Epidermal melanocyte (primary cell): ENCODE data around the gene NAXD.
"Not testable (repeated sequence)": the region's sequence is repeated elsewhere in the genome, so short reads cannot be mapped to it uniquely, and the experiment has no call there.

Source experiments
- DNase-seq: peaks from one replicate; pipeline ENCODE4 v3.0.0; 2011; ENCODE audit warnings: low spot score; ENCODE audit not compliant: insufficient read length

NAXD gene

DNA sequence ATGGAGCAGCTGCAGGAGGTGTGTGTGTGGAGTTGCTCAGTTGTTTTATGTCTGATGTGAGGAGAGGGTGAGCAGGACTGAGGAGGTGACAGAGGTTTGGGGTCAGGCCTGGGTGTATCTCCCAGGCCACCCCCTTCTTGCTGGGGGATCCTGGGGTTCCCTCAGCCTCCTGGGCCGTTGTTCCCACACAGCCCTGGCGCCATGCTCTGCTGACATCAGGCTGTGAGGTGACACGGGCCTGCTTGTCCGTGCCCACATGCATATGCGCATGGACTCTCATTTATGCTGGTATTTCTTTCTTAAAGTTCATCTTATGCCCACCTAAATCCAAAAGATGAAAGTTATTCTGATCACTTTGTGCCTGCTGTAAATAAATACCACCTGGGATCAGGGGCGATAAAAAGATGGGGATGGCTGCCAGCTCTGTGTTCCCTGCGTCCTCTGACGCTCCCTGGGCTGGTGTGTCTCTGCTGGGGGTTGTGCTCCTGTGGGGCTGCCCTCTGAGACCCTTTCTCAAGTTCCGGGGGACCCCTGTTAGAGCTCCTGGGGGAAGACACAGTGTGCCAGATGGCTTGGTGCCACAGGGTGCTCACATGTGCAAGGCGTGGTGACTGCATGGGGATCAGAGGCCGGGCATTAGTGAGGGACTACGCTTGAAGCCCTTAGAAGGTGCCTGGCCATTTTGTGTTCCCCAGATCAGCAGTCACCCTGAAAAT lies 12.6 kb downstream of the NAXD start:
- DNase-seq = no peak

DNA sequence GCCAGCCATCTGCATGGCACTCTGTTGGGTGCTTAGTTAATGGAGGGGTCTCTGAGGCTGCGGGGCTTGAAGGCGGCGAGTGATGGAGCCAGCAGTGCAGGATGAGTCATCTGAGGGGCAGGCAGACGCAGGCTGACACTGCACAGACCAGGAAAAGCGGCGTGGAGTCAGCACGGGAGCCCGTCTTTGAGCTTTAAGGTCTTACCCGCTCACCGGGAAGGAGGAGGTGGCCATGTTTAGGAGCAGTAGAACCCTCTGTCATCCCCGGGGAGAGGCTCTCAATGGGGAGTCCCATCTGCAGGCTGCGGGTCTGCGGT lies 13.1 kb downstream of the NAXD start:
- no peak for DNase-seq

DNA sequence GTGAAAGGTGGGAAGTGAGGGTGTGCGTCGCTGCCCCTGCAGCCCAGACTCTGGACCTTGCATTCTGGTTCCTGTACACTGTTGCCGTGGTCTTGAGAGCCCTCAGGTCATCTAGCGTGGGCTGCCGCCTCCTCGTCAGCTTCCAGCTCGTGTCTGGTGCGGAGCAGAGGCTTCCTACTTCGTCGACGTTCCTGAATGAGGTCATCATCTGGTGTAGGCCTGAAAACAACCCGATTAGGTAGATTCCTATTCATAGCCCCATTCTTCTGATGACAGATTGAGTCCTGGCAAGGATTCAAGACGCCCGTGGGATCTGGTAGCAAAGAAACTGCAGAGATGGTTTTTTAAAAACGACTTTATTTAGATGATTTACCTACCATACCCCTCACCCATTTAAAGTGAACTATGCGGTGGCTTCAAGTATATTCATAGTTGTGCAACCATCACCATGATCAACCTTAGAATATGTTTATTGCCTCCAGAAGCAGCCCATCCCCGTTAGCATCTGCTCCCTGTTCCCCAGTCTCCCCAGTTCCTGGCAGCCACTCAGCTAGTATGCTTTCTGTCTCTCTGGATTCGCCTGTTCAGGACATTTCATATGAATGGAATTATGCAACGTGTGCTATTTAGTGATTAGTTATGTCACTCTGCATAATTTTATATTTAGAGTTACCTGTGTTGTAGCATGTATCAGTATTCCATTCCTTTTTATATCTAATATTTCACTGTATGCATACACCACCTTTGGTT lies 13.8 kb downstream of the NAXD start:
- no peak for DNase-seq

DNA sequence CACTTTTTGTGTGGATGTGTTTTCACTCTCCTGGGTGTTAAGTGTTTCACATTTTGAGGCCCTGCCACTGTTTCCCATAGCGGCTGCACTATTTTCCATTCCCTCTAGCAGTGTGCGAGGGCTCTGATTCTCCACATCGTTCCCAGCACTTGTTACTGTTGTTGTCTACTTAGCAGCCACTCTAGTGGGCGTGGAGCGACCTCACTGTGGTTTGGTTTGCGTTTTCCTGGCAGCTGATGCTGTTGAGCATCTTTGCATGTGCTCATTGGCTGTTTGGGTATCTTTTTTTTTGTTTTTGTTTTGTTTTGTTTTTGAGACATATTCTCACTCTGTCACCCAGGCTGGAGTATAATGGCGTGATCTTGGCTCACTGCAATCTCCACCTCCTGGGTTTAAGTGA lies 14.4 kb downstream of the NAXD start:
- no peak for DNase-seq

DNA sequence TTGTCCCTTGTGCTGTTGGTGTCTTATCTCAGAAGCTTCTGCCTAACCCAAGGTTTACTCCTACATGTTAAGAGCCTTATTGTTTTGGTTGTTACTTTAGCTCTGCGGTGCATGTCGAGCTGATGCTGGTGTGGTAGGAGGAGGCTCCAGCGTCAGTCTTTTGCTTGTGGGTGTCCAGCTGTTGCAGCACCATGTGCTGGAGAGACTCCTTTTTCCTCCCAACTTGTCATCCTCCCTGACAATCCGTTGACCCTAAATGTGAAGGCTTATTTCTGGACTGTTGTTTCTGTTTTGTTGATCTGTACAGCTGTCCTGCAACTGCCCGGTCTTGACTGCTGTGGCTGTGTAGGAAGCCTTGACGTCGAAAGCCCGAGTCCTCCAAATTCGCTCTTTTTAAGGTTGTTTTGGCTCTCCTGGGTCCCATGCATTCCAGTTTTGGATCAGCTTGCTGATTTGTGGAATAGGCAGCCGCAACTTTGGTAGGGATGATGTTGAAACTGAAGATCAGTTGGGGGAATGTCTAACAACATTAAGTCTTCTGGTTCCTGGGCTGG lies 15.3 kb downstream of the NAXD start:
- no peak for DNase-seq

DNA sequence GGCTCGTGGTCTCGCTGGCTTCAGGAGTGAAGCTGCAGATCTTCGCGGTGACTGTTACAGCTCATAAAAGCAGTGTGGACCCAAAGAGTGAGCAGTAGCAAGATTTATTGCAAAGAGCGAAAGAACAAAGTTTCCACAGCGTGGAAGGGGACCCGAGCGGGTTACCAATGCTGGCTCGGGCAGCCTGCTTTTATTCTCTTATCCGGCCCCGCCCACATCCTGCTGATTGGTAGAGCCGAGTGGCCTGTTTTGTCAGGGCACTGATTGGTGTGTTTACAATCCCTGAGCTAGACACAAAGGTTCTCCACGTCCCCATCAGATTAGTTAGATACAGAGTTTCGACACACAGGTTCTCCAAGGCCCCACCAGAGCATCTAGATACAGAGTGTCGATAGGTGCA lies 16.9 kb downstream of the NAXD start:
- DNase-seq = not testable (repeated sequence)

DNA sequence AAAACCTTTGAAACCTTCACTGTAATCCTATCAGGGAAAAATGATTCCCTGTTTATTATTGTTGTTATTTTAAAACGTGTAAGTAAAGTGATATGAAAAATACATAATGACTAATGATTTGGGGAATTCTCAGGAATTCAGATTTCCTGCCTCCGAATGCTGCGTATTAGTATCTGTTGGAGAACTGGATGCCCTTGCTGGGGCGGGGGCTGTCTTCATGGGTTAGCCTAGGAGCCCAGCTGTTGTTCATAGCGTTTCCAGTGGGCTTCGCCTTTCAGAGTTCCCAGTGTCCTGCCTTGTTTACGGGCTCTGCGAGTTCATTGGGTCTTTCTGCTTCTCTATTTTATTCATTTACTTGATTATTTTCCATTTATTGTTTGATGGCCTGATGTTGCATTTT lies 18.4 kb downstream of the NAXD start:
- no peak for DNase-seq

DNA sequence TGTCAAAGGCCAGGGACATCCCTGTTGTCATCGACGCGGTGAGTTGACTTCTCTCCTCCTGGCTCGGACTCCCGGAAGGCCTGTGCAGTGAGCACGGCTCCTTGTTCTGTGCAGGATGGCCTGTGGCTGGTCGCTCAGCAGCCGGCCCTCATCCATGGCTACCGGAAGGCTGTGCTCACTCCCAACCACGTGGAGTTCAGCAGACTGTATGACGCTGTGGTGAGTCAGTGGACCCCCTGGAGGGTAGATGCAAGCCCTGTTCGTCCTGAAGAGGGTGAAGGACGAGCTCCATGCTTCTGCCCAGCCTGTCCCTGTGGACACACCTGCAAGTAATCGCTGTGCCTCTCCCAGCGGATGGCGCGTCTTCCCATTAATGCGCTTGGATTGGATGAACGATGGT lies 19.2 kb downstream of the NAXD start:
- DNase-seq = no peak

DNA sequence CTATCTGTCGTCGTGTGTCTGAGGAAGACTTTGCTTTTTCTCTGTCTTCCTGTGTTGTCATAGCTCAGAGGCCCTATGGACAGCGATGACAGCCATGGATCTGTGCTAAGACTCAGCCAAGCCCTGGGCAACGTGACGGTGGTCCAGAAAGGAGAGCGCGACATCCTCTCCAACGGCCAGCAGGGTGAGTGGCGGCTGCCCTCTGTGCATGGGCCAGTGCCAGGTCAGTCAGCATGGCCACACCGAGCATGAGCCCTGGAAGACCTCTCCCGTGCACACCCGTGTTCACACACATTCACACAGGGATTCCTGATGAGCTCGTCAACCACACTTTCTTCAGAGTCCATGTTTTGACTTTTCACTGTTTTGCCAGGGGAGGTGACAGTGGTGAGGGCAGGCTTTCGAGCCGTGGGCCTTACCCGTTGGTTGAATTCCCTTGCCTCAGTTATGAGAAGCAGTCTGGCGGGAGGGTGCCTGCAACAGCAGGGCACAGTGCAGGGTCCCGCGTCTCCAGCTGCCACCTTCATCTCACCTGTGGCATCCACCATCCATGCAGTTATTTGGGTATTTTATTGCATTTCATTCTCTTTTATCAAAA lies 20.2 kb downstream of the NAXD start:
- DNase-seq = no peak

DNA sequence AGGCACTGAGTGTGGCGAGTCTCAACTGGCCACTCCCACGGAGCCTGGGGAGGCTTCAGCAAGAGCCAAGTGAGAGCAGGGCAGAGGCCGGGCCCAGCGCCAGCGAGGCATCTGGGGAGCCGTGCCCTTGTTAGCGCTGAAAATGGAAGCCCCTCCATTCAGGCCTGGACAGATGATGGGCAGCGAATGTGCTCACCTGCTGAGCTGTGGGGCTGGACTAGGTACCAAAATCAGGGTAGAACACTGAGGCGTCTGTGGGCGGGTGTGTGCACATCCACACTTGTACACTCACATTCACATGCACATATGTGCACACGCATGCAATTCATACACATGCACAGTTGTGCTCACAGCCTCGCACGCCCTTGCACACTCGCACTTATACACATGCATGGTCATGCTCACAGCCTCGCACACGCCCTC lies 20.7 kb downstream of the NAXD start:
- DNase-seq = no peak

DNA sequence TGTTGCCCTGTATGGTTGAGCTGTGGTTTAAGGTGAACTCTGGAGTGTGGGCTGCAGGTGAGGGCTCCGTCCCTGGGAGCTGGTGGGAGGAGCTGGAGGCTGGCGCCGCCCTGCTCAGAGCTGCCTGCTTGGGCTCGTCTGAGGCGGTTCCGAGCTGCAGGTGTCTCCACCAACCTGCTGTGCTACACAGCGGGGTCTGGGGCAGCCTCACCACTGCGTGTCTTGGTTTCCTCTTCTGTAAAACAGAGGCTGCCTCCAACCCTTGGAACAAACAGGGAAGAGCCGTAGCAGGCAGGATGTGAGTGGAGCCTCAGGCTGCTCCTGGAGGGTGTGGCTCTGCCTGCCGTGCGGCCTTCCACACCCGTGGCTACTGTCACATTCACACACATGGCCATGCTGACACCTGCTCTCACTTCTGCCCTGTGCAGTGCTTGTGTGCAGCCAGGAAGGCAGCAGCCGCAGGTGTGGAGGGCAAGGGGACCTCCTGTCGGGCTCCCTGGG lies 21.4 kb downstream of the NAXD start:
- DNase-seq = no peak

DNA sequence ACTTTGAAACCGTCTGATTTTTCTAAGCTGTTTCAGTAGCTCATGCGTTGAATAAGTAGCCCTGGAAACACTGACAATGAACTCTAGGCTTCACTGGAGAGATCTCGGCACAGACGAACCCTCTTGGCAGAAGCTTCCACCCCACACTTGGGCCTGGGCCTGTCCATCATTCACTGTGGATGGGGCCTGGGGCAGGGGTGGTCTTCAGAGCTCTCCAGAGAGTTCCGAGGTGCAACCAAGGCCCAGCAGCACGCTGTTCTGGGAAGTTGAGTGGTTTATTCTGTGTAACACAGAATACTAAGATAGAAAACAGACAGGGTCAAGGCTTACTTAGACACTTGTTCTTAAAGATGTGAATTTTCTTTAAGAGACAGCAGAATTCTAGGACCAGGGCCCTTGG lies 21.9 kb downstream of the NAXD start:
- no peak for DNase-seq

DNA sequence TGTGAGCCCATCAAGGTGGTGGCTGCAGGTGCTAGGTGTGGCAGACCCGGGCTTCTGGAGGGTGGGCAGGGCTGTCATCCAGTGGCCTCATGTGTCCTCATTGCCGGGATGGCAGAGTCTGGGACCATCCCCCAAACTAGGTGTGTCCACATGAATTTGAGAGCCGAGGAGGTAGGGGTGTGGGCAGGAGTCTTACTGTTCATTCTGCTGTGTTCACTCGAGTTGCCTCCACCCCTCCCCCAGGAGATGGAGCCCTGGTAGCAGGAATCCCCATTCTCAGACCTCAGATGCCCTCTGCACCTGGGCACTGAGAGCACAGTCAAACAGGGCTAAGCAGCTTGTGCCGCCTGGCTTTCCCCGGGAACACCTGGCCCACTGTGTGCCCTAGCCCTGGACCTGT lies 22.4 kb downstream of the NAXD start:
- no peak for DNase-seq

DNA sequence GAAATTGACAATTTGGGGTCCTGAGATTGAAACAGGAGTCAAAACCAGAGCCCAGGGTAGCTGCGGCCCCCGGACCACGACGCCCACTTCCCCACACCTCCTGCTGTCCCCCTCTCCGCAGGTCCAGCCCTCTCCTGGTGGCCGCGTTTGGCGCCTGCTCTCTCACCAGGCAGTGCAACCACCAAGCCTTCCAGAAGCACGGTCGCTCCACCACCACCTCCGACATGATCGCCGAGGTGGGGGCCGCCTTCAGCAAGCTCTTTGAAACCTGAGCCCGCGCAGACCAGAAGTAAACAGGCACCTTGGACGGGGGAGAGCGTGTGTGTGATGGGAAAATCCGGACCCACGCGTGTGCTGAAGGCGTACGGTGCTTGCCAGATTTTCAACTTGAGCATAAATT lies 22.9 kb downstream of the NAXD start:
- DNase-seq = no peak

DNA sequence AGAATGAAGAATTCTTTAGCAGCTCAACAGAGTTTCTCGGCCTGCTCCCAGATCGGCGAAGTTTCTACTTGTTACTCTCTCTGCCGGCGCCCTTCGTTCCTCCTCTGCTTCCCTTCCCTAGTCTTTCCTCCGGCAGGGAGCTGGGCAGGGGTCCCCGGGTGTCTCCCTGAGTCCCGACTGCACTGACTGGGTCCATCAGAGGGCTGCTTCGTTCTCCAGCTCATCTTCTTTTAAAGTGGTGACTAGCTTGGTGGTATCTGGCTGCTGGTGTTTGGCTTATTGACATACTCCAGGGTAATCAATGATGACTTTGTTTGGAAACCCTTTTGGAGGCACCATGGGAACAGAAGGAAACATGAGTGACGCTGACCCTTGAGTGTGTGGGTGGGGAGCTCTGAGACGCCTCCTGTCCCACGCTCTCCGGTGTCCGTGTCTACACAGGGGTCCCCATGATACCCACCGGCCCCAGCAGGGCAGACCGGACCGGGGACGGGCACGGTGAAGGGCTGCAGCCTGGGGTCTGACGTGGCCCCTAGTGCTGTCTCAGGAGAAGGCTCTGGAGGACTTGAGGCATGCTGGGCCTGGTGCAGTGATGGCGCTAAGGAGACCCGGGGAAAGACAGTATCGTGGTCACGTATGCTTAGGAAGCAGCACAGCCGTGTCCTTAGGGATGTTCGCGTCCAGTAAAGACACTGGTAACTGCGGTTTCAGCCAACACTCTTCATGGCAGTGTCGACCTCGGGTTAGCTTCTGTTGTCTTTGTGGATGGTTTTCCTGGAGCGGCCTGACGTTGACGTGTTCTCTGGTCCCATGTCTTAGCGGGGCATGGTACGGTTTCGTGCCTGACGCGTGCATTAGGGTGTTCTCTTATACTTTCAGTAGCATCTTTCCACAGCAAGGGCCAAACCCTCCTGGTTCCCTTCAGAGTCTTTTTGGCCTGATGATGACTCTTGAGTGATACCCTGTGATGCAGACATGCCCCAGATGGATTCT lies 23.8 kb downstream of the NAXD start:
- DNase-seq = no peak

DNA sequence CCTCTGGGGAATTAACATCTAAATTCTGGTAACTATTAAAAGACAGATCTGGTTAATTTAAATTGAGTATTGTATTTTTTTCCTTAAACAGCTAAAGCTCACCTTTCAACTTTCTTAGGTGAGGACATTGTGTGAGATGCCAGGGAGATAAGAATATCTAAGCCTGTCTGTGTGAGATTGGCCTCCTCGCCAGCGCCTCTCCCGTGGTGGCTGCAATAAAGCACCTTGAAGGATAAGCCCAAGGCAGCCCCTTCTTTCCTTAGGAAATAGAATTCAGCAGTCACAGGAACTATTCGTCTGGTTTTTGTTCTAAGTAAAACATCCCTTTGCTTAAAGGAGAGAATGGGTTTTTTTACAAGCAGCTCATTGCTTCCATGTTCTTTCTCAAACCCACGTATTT lies 24.6 kb downstream of the NAXD start:
- no peak for DNase-seq

DNA sequence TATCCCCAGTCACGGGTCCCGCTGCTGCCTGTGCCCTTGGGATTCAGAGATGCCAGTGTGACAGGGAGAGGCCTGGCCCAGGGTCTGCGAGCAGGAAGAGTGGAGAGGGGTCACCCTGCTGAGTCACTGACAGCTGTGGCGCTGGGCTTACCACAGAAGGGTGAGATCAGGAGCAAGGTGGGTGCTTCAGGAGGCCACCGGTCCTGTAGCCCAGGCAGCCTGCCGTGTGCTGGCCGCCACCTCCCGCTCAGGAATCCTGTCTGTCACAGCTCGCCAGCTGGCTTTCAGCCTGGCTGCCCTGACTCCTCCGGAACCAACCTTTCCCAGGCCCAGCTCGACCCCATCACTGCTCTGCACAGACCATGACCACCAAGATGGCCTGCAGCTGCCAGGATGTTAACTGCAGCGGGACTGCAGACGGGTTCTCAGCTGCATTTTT lies 25.3 kb downstream of the NAXD start:
- DNase-seq = no peak

DNA sequence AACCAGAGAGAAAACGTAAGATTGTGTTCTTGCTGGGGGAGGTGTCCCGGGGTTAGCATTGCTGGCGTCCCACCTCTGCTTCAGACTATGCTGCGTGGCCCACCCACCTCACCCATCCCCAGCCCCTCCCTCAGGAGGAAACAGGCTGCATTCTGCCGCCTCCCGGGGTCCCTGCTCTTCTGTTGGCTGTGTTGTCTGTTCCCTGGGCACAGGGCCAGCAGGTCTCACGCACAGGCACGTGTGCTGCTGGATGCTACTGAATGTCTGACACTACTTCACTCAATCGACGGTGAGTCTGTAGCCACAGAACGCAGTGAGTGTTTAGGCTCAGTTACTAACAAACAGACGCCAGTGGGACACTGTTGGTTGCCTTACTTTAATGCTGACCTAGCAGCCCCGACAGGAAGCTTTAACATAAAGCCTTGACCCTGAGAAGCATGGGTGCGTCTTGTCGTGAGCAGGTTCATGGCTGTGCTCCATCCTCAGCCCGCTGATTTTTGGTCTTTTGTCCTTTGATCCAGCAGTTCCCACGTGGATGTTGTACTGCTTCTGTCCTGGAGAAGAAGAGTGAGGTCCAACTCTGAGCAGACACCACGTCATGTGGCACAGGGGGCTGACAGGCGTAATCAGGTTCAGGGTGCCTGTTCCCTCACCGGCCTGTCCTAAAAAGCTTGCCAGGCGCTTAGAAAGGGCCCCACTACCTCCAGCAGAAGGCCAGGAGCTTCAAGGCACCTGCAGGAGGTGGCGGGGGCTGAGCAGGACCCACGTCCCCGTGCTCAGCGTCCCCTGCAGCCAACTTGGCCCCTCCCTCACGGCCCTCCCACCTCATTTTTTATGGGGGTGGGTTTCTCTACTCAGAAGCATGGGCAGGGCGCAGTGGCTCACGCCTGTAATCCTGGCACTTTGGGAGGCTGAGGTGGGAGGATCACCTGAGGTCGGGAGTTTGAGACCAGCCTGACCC lies 26.0 kb downstream of the NAXD start:
- no peak for DNase-seq

DNA sequence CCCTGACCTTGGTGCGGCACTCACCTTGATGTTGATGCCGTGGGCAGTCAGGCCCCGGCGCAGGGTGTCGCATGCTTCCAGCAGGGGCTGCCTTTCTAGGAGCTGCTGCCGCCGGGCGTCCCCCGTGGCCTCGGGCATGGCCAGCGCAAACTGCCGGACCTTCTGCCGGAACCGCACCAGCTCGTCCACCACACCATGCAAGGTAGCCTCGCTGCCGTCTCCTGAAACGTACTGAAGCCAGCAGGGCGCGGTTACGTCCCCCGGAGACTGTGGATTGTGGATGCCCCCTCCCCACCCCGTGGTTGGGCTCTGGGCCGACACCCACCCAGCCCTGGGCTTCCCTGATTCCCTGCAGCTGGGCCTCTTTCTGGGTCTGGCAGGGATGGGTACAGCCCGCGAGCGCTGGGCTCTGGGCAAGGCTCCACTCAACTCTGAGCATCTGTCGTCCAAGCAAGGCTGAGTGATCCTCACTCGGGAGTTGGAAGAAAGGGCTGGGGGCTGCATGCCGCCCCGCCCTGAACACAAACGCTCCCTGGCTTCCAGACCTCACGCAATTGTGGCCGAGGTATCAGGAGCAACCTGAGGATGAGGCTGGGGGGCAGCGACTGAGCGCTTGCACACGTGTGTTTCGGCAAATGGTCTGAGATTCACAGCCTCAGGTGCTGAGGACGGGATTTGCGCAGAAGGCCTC lies 27.1 kb downstream of the NAXD start:
- no peak for DNase-seq
